GM08714 (cell line): ENCODE results near the gene UST.
A peak's percentile ranks its signal among the peaks of the same experiment; 100 is the strongest.
"Not testable (repeated sequence)": the region's sequence is repeated elsewhere in the genome, so short reads cannot be mapped to it uniquely, and the experiment has no call there.

ENCODE experiments used
- H3K4me3 ChIP-seq: fragments of 200-500 bp; sonication (Bioruptor generic); 2 replicates; pipeline ENCODE4 v1.5.1; 2014; ENCODE audit warnings: mild to moderate bottlenecking, low read length, inconsistent platforms
- ZNF274 ChIP-seq: IDR thresholded peaks from 2 replicates; pipeline ENCODE4 v1.6.1; 2012; ENCODE audit warnings: mild to moderate bottlenecking, low read depth, low read length

The UST gene

GRCh38 chr6:148747471-148748165 is 788 bp downstream of the UST start:
- TF ChIP-seq ZNF274: no peak
- H3K4me3 ChIP-seq: peak overlapping the region; percentile 83

GRCh38 chr6:148749674-148750073 is 2.8 kb downstream of the UST start:
- no peak for TF ChIP-seq ZNF274
- H3K4me3 ChIP-seq: peak overlapping the region; percentile 34; the same call in 1 of the 2 replicates

DNA sequence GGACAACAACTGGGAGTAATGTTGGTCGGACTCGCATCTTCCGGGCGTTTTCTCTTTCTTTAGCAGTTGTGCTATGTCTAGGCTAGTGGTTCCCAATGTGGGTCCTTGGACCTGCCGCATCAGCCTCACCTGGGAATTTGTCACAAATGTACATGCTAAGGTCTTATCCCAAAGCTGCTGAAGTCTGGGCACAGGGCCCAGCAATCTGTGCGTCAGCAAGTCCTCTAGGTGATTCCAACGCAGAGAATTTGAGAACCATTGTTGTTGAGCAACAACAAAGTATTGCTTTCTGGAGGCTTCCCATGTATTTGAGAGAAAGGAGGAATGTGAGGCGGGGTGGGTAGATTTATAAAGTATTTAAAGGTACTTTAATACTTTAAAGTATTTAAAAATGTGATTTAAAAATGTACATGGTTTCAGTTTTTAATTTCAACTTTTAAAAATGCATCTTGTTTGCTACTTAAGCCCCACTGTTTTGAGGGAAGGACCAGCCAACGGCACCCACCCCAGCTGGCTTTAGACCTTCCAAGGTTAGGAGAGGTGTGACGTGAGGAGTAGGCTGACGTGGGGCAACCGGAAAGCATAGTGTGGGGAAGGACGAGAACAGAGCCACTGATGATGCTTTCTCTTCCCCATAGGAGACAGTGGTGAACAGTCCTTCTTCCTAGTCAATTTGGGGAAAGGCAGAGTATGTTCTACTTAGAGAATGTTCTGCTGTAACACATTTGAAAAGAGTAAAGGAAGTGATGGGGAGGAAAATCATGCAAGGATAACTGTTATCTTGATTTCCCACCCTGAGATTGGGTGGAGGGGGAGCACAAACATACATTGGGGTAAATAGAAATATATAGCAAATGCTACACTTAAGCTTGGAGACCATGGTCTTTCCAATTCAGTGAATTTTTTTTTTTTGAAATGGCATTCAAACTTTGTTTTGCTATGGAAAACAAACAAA is 4.3 kb downstream of the UST start:
- no peak for TF ChIP-seq ZNF274
- H3K4me3 ChIP-seq: no peak overlapping the region

GRCh38 chr6:148751793-148752170 is 5.0 kb downstream of the UST start:
- H3K4me3 ChIP-seq: no peak overlapping the region

DNA sequence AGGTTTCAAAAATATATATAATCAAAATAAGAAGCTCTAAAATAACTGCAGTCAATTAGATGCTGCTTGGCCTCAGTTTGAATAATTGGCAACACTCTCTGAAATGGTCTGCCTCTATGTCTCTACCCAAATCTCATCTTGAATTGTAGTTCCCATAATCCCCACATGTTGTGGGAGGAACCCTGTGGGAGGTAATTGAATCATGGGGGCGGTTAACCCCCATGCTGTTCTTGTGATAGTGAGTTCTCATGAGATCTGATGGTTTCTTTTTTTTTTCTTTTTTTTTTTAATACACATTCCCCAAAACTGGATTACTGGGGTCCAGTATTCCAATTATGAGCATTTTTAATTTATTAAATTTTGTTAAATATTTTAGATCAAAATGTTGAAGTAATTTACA is 8.5 kb downstream of the UST start:
- not testable (repeated sequence) for H3K4me3 ChIP-seq

More at GRCh38 chr6:148751793-148752170, 5.0 kb downstream of the UST start:
- no peak for TF ChIP-seq ZNF274

- no peak for TF ChIP-seq ZNF274
Observed at GRCh38 chr6:148757944-148758480, 11.2 kb downstream of the UST start.

DNA sequence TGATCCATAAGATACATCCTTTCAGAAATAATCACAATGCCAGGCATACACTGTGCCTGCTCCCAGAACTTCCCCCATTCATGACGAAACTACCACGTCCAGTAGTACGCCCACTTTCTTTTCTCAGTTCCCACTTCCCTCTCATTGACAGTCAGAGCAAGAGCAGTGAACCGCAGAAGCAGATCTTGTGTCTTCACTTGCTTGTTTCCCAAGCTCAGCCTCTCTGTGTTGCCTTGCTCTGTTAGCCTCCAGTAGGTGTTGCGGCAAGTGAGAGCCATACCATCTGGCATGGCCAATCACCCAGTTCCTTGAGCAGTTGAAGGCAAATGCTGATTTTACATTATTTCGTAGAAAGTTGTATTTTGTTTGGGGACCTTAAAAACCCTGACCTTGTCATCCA is 11.7 kb downstream of the UST start:
- TF ChIP-seq ZNF274: no peak
- no peak overlapping the region for H3K4me3 ChIP-seq

More at GRCh38 chr6:148757944-148758480, 11.2 kb downstream of the UST start:
- no peak overlapping the region for H3K4me3 ChIP-seq

- peak overlapping the region; percentile 89 for H3K4me3 ChIP-seq
- no peak for TF ChIP-seq ZNF274
Observed at GRCh38 chr6:148760258-148760534, 13.4 kb downstream of the UST start.

DNA sequence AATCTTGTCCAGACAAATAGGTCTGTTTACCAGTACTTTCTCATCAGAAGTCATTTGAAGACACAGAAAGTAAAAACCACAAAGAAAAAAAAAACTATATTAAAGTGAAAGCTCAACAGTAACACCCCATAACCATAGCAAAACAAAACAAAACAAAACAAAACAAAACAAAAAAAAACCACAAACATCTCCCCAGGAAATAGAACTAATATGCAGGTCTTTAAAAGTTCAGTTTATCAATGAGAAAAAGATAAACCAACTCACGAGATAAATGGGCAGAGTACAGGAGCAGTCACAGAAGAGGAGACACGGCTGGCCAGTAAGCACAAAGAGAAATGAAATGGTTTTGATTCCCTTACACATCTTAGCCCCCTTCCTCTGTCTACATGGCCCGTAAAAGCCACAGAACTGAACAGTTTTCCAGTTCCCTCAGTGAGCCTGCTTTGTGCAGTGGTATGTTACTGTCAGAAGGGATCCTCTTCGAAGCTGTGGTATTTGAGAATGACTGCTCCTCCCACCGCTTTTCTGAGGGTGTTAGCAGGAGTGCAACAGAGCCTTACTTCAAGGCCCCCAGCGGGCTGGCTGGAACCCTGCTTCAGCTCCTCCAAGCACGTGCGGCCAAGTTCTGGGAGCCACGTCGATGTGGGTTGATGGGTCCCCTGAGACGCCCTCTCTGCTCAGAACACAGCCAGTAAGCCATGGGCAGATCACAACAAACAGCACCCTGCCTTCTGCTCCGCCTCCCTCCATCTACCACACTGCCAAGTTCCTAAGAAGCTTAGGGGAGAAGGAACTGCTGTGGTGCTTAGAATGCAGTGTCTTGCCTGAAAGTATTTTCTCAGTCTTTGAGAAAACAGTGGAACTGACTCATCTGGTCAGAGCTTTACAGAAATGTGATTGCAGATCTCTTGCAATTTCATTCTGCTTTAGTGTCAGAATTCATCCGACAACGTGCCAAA is 14.0 kb downstream of the UST start:
- TF ChIP-seq ZNF274: no peak
- H3K4me3 ChIP-seq: peak overlapping the region; percentile 89

DNA sequence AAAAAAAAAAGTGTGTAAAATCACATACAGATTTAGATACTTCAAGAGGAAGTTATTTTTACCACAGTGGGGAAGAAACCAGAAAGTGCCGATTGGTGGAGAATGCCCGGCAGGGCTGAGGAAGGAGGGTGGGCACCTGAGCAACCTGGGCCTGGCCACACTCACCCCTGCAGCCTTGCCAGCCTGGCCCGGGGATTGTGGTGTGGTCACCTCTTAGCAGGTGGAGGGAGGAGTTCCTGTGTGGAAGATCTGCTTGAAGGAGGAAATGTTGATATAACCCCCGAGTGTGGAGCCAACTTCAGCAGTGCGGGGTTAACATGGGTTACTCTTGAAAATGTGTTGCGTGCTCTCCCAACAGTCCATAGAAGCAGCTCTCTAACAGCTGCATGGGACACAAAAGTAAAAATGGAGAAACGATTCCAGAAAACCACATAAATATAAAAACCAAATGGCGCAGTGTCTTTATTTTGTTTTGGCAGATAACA is 14.7 kb downstream of the UST start:
- peak overlapping the region; percentile 89; the same call in 1 of the 2 replicates for H3K4me3 ChIP-seq
- no peak for TF ChIP-seq ZNF274

- TF ChIP-seq ZNF274: no peak
Observed at GRCh38 chr6:148762231-148762630, 15.4 kb downstream of the UST start.

DNA sequence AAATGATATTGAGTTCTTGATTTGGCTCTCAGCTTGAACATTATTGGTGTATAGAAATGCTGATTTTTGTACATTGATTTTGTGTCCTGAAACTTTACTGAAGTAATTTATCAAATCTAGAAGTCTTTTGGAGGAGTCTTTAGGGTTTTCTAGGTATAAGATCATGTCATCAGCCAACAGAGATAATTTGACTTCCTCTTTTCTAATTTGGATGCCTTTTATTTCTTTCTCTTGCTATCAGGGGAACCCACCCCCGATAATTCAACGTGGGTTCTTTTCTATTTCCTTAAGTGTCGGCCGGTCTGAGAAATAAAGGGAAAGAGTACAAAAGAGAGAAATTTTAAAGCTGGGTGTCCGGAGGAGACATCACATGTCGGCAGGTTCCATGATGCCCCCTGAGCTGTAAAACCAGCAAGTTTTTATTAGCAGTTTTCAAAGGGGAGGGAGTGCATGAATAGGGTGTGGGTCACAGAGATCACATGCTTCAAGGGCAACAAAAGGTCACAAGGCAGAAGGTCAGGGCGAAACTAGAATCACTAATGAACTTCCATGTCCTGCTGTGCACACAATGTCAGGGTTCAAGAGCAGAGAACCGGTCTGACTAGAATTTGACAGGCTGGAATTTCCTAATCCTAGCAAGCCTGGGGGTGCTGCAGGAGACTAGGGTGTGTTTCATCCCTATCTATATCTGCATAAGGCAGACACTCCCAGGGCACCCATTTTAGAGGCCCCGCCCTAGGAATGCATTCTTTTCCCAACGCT is 17.6 kb downstream of the UST start:
- H3K4me3 ChIP-seq: not testable (repeated sequence)

More at GRCh38 chr6:148762231-148762630, 15.4 kb downstream of the UST start:
- no peak overlapping the region for H3K4me3 ChIP-seq
